NT2/D1 (cell line): ENCODE data around the gene NCF4.

Source experiments
- SUZ12 ChIP-seq: IDR thresholded peaks from 2 replicates; pipeline ENCODE4 v1.6.1; 2011; ENCODE audit not compliant: insufficient read length, insufficient read depth; ENCODE audit errors: extremely low read depth
- YY1 ChIP-seq: IDR thresholded peaks from 2 replicates; pipeline ENCODE4 v1.6.1; 2011; ENCODE audit not compliant: insufficient read length, insufficient read depth

DNA sequence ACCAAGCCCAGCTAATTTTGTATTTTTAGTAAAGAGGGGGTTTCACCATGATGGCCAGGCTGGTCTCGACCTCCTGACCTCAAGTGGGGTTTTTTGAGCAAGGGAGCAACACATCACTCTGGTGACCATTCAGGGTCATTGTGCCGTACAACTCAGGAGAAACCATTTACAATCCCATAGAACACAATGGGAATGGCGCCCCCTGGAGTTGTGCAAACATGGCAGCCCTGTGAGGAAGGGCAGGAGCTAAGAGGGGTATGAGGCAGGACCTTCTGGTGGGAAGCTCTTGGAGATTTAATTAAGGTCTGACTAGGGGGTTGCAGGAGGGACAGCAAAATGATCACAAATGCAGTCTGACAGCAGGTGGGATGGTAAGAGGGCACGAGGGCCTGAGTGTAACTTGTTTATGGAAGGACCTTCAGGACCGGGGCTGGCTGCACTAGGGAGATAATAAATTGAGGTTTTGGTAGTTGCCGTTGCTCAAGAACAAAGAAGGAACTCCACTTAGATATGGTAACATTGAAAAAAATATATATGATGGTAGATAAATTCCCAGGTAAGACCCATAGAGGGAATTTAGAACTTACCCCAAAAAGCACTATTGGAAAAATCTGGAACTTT lies 43.6 kb downstream of the NCF4 start:
- TF ChIP-seq SUZ12 (no peak), YY1 (no peak)
